GM21390 (cell line): ENCODE data around the gene CEP20.
"Not testable (repeated sequence)": the region's sequence is repeated elsewhere in the genome, so short reads cannot be mapped to it uniquely, and the experiment has no call there.

Experiments
- ATAC-seq: cut with Tn5 transposase; IDR thresholded peaks from one replicate; pipeline ENCODE4 v1.9.1; 2021; ENCODE audit not compliant: unreplicated experiment

Gene CEP20, protein sequence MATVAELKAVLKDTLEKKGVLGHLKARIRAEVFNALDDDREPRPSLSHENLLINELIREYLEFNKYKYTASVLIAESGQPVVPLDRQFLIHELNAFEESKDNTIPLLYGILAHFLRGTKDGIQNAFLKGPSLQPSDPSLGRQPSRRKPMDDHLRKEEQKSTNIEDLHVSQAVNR

DNA sequence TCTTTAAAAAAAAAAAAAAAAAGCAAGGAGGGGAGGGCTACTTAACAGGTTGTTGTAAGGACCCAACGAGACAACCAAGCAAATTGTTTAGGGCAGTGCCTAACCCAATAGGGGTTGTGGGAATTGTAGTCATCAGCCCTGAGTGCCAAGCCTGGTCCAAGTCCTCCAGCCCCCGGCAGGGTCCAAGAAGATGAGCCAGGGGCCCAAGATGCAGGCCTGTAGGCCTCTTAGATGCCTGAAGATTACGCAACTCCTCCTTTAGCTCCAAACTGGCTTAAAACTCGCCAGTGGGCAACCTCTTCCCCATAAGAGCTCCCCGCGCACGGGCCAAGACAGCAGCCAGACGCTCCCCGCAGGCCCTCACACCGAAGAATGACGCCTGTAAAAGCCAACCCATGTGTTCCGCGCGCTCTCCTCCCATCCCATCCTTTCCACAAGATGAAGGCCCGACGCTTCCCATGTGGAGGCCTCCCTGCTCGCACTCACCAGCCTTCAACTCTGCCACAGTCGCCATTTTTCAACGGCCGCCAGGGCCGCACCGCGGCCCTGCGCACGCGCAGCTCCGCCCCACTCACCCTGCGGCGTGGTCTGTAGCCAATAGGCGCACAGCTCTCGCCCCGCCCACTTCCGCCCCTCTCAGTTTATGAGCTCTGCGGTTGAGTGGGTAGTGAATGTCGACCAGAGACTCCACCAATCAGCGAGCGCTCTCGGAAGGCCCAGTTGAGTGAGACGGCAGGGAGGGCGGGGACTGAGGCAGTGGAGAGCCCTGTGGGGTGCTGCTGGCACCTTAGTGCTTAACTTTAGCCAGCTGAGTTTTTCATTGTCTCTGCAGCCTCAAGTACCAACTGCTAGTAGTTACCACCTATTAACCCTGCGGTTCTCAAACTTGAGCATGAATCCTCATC, at the start of gene CEP20:
Gene CEP20 (minus strand): TSS at position 532 of the 905 bp plus-strand sequence. CDS start 18 bp downstream, at position 514.
- peak; percentile 98 for ATAC-seq

DNA sequence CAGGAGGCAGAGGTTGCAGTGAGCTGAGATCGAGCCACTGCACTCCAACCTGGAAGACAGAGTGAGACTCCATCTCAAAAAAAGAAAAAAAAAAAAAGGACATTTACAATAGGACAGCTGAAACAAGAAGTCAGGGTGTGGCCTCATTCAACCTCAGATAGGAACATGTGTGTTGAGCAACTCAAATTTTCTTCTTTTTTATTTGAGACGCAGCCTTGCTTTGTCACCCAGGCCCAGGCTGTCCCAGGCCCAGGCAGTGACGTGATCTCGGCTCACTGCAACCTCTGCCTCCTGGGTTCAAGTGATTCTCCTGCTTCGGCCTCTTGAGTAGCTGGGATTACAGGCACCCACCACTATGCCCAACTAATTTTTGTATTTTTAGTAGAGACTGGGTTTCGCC, 48.4 kb upstream of the CEP20 start:
- not testable (repeated sequence) for ATAC-seq

DNA sequence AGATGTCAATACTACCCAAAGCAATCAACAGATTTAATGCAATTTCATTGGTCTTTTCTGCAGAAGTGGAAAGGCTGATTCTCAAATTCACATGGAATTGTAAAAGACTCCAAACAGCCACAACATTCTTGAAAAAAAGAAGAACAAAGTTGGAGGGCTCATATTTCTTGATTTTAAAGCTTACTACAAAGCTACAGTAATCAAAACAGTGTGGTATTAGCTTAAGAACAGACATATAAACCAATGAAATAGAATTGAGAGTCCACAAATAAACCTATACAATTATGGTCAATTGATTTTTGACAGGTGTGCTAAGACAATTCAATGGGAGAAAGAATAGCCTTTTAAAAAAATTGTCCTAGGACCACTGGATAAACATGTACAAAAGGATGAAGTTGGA, 46.6 kb upstream of the CEP20 start:
- no peak for ATAC-seq

DNA sequence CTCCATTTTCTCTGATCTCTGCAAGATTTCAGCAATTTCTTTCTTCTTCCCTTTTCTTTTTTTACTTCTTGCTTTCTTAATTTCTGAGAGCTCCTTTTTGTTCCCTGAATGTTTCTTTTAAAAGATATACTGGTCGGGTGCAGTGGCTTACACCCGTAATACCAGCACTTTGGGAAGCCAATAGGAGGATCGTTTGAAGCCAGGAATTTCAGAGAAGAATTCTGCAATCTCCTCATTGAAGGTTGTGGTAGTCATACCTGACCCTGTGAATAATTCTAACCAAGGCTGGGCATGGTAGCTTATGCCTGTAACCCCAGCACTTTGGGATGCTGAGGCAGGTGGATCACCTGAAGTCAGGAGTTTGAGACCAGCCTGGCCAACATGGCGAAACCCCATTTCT, 45.4 kb upstream of the CEP20 start:
- ATAC-seq, result no peak

DNA sequence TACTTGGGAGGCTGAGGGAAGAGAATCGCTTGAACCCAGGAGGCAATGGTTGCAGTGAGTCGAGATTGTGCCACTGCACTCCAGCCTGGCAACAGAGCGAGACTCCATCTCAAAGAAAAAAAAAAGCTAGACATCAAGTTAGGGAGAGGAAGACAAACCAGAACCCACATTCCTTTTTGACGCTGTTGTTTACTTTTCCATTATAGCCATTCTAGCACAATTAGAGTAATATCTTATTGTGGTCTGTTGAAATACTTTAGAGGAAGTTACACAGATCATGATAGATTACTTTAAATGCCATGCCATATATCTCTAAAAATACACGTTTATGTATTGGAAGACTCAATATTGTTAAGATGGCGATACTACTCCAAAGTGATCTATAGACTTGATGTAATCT, 44.5 kb upstream of the CEP20 start:
- no peak for ATAC-seq

DNA sequence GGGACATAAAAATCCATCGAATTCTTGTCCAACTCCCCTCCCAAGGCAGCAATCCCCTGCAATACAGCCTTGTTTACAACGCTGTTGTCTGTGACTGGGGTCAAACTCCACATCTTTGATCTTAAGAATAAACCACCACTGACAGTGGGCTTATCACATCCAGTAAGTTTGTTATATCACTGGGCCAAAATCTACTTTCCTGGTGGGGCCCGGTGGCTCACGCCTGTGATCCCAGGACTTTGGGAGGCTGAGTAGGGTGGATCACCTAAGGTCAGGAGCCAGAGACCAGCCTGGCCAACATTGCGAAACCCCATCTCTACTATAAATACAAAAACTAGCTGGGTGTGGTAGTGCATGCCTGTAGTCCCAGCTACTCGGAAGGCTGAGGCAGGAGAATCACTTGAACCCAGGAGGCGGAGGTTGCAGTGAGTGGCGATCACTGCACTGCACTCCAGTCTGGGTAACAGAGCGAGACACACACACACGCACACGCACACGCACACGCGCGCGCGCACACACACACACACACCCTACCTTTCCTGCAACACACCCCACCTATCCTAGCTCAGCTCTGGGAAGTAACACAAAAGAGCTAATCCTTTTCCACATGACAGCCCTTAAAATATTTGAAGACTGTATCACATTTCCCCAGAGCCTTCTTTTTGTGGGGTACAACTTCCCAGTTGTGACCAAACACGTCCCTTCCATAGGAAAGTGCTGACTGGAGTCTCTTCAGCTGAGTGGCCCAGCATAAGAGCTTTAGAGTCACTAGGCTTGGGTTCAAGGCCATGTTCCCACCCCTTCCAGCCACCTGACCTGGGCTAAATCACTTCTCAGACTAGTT, 40.1 kb upstream of the CEP20 start:
- no peak for ATAC-seq

DNA sequence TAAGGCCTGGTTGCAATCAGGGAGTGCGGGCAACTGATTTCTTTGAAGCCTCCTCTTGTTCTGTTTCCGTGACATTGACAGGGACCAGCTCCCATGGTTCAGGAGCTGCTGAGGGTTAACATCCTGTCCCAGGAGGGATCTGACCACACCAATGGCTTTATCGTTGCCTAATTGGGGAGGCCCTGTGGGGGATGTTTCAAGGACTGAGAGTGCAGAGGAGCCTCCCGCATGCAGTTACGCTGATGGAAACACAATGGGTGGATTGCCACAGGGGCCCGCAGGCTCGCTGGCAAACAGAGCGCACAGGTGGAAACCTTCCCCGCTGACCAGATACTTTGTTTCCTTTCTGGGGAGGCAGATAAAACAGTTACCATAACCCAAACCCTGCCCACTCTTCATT, 37.2 kb upstream of the CEP20 start:
- no peak for ATAC-seq

DNA sequence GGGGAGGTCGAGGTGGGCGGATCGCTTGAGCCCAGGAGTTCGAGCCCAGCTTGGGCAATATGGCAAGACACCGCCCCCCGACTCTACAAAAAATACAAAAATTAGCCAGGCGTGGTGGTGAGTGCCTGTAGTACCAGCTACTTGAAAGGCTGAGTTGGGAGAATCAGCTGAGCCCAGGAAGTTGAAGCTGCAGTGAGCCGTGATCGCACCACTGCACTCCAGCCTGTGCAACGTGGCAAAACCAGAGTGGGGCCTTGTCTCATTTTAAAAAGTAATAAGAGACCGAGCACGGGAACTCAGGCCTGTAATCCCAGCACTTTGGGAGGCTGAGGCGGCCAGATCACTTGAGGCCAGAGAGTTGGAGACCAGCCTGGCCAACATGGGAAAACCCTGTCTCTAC, 36.6 kb upstream of the CEP20 start:
- no peak for ATAC-seq

DNA sequence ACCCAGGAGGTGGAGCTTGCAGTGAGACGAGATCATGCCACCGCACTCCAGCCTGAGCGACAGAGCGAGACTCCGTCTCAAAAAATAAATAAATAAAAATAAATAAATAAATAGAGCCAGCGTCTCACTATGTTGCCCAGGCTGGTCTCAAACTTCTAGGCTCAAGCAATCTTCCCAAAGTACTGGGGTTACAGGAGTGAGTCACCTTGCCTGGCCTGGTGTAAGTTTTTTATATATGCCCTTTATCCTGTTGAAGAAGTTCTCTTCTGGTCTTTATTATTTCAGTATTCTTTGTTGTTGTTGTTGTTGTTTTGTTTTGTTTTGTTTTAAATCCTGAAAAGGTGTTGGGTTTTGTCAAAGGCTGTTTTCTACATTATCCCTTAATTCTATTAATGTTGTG, 30.9 kb upstream of the CEP20 start:
- ATAC-seq, result no peak

DNA sequence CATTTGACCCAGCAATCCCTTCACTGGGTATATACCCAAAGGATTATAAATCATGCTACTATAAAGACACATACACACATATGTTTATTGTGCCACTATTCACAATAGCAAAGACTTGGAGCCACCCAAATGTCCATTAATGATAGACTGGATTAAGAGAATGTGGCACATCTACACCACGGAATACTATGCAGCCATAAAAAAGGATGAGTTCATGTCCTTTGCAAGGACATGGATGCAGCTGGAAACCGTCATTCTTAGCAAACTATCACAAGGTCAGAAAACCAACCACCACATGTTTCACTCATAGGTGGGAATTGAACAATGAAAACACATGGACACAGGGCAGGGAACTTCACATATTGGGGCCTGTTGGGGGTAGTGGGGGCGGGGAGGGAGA, 29.9 kb upstream of the CEP20 start:
- not testable (repeated sequence) for ATAC-seq

DNA sequence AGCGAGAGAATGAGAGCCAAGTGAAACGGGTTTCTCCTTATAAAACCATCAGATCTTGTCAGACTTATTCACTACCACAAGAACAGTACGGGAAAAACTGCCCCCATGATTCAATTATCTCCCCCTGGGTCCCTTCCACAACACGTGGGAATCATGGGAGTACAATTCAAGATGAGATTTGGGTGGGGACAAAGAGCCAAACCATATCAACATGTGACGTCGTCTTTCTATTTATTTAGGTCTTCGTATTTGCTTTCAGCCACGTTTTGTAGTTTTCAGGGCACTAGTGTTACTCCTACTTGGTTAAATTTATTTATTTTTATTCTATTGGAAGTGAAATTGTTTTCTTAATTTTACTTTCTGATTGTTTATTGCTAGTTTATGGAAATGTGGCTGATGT, 27.9 kb upstream of the CEP20 start:
- no peak for ATAC-seq

DNA sequence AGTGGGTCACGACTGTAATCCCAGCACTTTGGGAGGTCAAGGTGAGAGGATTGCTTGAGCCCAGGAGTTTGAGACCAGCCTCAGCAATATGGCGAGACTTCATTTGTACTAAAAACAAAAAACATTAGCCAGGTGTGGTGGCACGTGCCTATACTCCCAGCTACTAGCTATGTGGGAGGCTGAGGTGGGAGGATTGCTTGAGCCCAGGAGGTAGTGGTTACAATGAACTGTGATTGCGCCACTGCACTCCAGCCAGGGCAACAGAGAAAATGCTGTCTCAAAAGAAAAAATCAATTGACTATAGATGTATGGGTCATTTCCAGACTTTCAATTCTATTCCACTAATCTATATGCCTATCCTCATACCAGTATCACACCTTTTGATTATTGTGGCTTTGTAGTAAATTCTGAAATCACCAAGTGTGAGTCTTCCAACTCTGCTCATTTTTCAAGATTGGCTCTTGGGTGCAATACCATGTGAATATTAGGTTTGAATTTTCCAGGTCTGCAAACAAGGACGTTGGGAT, 27.2 kb upstream of the CEP20 start:
- no peak for ATAC-seq

DNA sequence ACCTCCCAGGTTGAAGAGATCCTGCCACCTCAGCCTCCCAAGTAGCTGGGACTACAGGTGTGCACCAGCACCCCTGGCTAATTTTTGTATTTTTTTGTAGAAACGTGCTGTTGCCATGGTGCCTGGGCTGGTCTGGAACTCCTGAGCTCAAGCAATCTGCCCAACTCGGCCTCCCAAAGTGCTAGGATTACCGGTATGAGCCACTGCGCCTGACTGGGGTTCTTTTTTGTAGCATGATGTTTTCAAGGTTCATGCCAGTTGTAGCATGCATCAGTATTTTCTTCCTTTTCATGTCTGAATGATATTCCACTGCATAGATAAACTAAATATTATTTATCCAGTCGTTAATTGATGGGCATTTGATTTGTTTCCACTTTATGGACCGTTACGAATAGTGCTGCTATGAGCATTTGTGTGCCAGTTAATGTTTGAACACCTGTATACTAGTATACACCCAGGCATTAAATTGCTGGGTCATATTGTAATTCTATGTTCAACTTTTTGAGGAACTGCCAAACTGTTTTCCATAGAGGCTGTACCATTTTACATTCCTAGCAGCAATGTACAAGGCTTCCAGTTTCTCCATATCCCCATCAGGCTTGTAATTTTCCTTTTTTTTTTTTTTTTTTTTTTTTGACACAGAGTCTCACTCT, 24.8 kb upstream of the CEP20 start:
- ATAC-seq, result no peak

DNA sequence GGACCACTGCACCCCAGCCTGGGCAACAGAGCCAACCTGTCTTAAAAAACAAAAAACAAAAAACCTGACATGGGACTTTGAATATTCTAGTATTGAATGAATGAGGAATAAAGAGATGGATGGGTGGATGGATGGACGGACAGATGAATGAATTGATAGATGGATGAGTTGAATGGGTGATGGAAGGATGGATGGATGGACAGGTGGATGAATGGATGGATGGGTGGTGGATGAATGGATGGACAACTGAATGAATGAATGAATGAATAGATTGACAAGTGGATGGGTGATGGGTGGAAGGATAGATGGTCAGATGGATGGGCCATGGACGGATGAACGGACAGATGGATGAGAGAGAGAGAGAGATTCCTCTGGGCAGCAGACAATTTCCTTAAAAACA, 22.8 kb upstream of the CEP20 start:
- no peak for ATAC-seq

DNA sequence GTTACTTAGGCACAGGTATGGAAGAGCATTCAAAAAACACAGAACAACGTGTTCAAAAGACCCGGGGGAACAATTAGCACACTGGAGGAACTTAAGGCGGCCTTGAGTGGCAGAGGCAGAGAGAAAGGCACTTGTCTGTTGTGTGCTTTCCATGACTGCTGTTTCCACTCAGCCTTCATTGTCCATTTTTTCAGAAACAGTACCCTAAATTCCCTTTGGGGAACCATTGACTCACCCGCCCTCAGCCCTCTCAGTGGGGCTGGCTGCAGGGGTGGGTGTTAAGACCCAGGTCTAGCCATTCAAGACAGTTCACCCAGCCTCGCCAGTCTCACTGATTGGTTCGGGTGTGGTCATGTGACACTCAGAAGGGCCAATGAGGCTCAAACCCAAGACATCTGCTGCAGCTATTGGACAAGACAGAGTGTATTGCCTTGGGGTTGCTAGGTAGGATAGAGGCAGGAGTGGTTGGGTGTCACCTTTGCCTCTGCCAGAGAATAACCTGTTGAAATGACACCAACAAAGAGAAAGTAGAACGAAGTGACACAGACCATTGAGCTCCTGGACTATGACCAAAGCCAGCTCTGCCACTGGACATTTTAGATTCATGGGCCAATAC, 19.6 kb upstream of the CEP20 start:
- peak; percentile 99 for ATAC-seq

DNA sequence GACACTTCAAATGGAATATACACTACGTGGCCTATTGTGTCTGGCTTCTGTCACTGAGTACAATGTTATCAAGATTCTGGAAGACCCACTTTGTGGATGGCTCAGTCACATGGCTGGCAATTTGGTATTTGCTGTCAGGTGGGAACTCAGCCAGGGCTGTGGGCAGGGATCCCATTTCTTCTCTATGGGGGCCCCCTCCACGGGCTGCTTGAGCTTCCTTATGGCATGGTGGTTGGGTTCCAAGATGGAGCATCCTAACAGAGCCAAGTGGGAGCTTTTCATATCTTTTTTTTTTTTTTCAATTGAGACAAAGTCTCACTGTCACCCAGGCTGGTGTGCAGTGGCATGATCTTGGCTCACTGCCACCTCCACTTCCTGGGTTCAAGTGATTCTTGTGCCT, 18.0 kb upstream of the CEP20 start:
- no peak for ATAC-seq

DNA sequence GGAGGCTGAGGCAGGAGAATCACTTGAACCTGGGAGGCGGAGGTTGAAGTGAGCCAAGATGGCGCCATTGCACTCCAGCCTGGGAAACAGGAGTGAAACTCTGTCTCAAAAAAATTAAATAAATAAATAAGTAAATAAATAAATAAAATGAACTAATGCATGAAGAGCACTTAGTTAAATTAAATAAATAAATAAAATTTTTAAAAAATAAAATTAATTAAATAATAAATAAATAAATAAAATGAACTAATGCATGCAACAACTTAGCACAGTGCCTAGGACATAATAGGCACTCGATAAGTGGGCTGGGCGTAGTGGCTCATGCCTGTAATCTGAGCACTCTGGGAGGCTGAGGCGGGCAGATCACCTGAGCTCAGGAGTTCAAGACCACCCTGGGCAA, 15.6 kb upstream of the CEP20 start:
- ATAC-seq, result no peak

DNA sequence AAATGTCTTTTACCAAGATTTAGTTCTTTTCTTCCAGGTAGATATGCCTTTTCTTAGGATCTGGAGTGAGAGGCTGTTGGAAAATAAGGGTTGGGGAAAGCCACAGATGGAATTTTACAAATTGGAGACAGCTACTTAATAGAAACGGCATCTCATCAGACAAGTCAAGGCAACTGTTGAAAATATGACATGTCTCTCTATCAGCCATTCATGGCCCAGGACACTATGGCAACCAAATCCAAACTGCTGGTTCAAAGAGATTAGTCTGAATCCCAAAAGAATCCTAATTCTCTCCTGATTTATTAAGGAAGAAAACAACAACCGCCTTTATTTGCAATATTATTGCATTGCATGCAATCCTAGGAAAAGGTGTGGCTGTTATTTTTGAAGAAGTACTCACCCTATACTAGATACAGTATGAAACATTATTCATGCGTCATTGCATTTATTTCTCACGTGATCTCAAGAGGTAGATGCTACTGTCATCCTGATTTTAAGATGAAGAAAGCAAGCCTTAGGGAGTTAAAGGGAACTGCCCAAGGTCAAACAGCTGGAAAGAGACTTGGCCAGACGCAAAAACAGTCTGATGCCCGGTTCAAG, 12.6 kb upstream of the CEP20 start:
- ATAC-seq, result no peak

DNA sequence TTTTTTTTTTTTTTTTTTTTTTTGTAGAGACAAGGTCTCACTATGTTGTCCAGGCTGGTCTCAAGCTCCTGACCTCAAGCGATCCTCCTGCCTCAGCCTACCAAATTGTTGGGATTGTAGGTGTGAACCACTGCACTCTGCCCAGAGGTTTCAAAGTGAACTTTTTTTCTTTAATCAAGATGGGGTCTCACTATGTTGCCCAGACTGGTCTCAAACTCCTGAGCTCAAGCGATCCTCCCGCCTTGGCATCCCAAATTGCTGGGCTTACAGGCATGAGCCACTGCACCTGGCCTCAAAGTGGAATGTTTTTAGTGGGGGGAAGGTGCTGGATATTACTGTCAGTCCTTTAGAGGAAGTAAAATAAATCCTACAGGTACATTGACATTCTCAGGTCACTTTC, 12.0 kb upstream of the CEP20 start:
- no peak for ATAC-seq

DNA sequence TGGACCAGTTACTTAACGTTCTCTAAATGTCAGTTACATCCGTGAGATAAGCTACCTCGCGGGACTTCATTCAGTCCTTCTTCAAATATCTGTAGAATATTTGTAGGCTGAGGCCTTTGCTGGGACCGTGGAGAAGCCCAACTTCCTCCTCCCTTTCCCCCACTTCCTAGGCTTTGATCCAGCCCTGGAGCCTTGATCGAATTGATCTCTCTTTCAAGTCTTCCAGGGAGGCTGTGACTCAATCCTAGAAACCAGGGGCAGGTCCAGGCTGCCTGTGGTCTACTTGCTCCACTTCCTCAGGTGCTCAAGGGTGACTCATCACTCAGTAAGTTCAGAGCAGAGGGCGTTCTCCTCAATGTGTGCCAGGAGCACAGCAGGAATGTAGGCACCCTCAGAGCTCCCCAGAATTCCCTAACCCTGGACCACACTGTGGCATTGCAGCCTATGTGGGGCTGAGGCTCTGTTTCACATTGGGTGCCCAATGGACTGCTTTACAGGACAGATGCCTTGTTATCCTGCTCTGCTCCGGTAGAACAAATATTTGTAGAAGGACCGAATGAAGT, 11.2 kb upstream of the CEP20 start:
- ATAC-seq, result no peak
